IPS-15b (cell line): ENCODE data around the gene MYCL.

Source experiments
- H3K27me3 ChIP-seq: one replicate; pipeline ENCODE4 v1.6.1; 2013; ENCODE audit warnings: low read length; ENCODE audit not compliant: control insufficient read depth, insufficient read depth
- H3K36me3 ChIP-seq: one replicate; pipeline ENCODE4 v1.6.1; 2013; ENCODE audit warnings: low read length; ENCODE audit not compliant: control insufficient read depth, insufficient read depth
- H3K4me1 ChIP-seq: one replicate; pipeline ENCODE4 v1.6.1; 2013; ENCODE audit warnings: mild to moderate bottlenecking, low read length; ENCODE audit not compliant: control insufficient read depth, insufficient read depth
- H3K4me3 ChIP-seq: one replicate; pipeline ENCODE4 v1.5.1; 2013; ENCODE audit warnings: low read depth, low read length
- H3K9ac ChIP-seq: one replicate; pipeline ENCODE4 v1.6.1; 2013; ENCODE audit warnings: low read depth, mild to moderate bottlenecking, low read length
- H3K9me3 ChIP-seq: one replicate; pipeline ENCODE4 v1.6.1; 2013; ENCODE audit warnings: mild to moderate bottlenecking, low read length; ENCODE audit not compliant: control insufficient read depth, insufficient read depth

MYCL gene

DNA sequence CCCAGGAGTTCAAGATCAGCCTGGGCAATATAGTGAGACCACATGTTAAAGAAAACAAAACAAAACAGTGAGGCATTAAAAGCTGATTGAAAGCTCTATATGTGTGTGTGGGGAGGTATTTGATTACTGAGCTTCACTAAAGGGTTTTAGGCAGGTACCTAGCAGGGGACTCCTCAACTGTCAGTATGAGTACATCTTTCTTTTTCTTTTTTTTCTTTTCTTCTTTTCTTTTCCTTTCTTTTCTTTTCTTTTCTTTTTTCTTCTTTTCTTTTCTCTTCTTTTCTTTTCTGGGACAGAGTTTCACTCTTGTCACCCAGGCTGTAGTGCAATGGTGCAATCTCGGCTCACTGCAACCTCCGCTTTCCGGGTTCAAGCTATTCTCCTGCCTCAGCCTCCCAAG, 8.5 kb upstream of the MYCL start:
- no peak overlapping the region for H3K4me3 ChIP-seq
- H3K27me3 ChIP-seq: peaks cover 6% of the 10 kb centered on the region
- H3K4me1 ChIP-seq: no peaks in the 10 kb centered on the region
- no peaks in the 10 kb centered on the region for H3K9me3 ChIP-seq
- no peak overlapping the region for H3K9ac ChIP-seq
- no peaks in the 10 kb centered on the region for H3K36me3 ChIP-seq

- no peaks in the 10 kb centered on the region for H3K9me3 ChIP-seq
- peaks cover 11% of the 10 kb centered on the region for H3K27me3 ChIP-seq
- H3K9ac ChIP-seq: no peak overlapping the region
- H3K4me3 ChIP-seq: no peak overlapping the region
- no peaks in the 10 kb centered on the region for H3K36me3 ChIP-seq
- no peaks in the 10 kb centered on the region for H3K4me1 ChIP-seq
Measured at GRCh38 chr1:39908534-39908933, 6.8 kb upstream of the MYCL start.

GRCh38 chr1:39907528-39908453, 6.1 kb upstream of the MYCL start:
- H3K9ac ChIP-seq: no peak overlapping the region
- H3K4me1 ChIP-seq: no peaks in the 10 kb centered on the region
- H3K36me3 ChIP-seq: no peaks in the 10 kb centered on the region
- H3K27me3 ChIP-seq: peaks cover 19% of the 10 kb centered on the region
- no peak overlapping the region for H3K4me3 ChIP-seq
- H3K9me3 ChIP-seq: no peaks in the 10 kb centered on the region

GRCh38 chr1:39905172-39905571, 3.5 kb upstream of the MYCL start:
- Histone ChIP-seq H3K4me1 (no peaks in the 10 kb centered on the region), H3K27me3 (peaks cover 26% of the 10 kb centered on the region), H3K9ac (no peak overlapping the region), H3K9me3 (no peaks in the 10 kb centered on the region), H3K4me3 (no peak overlapping the region), H3K36me3 (no peaks in the 10 kb centered on the region)

DNA sequence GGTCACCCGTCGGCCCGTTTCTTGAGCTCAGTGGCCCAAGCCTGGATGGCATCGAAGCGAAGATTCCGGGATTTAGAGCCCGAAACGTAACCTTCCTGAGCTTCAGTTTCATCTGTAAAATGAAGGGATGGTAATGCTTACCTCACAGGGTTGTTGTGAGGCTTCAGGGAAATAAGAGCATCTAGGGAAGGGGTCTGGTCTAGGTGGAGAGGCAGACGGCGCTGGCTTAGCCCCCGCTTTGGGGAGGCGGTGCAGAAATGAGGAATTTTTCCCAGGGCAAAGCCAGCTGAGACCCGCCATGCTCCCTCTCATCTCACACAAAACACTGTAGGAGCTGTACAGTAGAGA, 717 bp upstream of the MYCL start:
- no peaks in the 10 kb centered on the region for H3K36me3 ChIP-seq
- H3K4me3 ChIP-seq: peak overlapping the region; percentile 86
- H3K9me3 ChIP-seq: no peaks in the 10 kb centered on the region
- H3K4me1 ChIP-seq: peaks cover 17% of the 10 kb centered on the region
- peaks cover 34% of the 10 kb centered on the region for H3K27me3 ChIP-seq
- H3K9ac ChIP-seq: no peak overlapping the region

- H3K9me3 ChIP-seq: no peaks in the 10 kb centered on the region
- H3K27me3 ChIP-seq: peaks cover 34% of the 10 kb centered on the region
- H3K4me3 ChIP-seq: peak overlapping the region; percentile 86
- H3K9ac ChIP-seq: peak overlapping the region; percentile 79
- no peaks in the 10 kb centered on the region for H3K36me3 ChIP-seq
- peaks cover 28% of the 10 kb centered on the region for H3K4me1 ChIP-seq
Measured at GRCh38 chr1:39901464-39901713, 328 bp downstream of the MYCL start.

GRCh38 chr1:39900662-39901463, 854 bp downstream of the MYCL start:
- Histone ChIP-seq H3K9ac (peak overlapping the region; percentile 79), H3K4me3 (peak overlapping the region; percentile 86)

GRCh38 chr1:39899611-39900538, 1.8 kb downstream of the MYCL start:
- H3K4me3 ChIP-seq: peak overlapping the region; percentile 86
- H3K4me1 ChIP-seq: peaks cover 32% of the 10 kb centered on the region
- no peaks in the 10 kb centered on the region for H3K36me3 ChIP-seq
- H3K27me3 ChIP-seq: peaks cover 27% of the 10 kb centered on the region
- no peaks in the 10 kb centered on the region for H3K9me3 ChIP-seq
- H3K9ac ChIP-seq: no peak overlapping the region

More at GRCh38 chr1:39900662-39901463, 854 bp downstream of the MYCL start:
- no peaks in the 10 kb centered on the region for H3K9me3 ChIP-seq
- H3K4me1 ChIP-seq: peaks cover 32% of the 10 kb centered on the region
- H3K36me3 ChIP-seq: no peaks in the 10 kb centered on the region
- peaks cover 33% of the 10 kb centered on the region for H3K27me3 ChIP-seq

DNA sequence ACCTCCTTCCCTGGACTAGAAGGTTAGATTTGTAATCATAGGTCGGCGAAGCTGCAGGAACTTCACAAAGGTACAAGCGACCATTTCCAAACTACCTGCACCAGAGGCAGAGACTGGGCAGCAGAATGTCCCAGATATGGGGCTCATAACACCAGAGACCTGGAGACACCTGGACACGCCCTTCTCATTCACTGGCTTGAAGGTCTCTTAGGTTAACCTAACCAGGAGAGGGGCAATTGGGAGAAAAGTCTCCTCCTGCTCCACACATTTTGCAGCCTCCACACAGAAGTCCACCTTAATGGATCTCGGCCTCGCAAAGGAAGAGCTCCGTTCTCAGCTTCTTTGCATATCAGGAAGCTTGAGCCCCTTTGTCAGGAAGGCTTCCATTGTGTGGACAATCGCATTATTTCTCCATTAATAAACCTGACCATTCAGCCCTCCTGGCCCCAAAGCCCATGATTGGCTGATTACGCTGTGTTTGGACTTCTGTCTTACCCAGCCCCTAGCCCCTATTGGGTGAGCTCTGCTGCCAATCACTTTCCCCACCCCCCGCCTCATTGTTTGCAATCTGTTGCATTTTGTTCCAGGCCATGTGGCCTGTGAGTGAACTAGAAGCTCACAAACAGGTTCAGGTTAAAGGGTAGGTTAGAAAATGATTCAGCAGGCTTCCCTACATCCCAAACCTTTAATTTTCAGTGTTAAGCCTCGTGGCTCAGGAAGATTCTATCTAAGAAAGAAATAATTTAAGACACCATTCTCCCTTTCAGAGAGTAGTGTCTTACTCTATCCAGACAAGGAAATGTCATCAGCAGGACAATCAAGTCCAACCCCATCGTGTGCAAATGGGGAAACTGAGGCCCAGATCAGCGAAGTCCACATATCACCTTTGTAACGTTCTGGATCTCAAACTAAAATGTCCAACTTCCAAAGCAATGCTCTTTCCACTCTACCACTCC, 2.8 kb downstream of the MYCL start:
- Histone ChIP-seq H3K9me3 (no peaks in the 10 kb centered on the region), H3K36me3 (no peaks in the 10 kb centered on the region), H3K4me1 (peaks cover 36% of the 10 kb centered on the region), H3K9ac (peak overlapping the region; percentile 84), H3K4me3 (peak overlapping the region; percentile 57), H3K27me3 (peaks cover 24% of the 10 kb centered on the region)

- H3K27me3 ChIP-seq: peaks cover 19% of the 10 kb centered on the region
Measured at GRCh38 chr1:39898191-39898590, 3.5 kb downstream of the MYCL start.

More at GRCh38 chr1:39898191-39898590, 3.5 kb downstream of the MYCL start:
- Histone ChIP-seq H3K9ac (peak overlapping the region; percentile 84), H3K4me3 (peak overlapping the region; percentile 57), H3K9me3 (no peaks in the 10 kb centered on the region), H3K4me1 (peaks cover 43% of the 10 kb centered on the region), H3K36me3 (no peaks in the 10 kb centered on the region)
